Spleen (tissue), 11 donors: Measurements from ENCODE around the gene IL18. TPM values are rescaled to one million over a fixed set of nuclear protein-coding genes. Genes with fewer than 3 reads are reported as not detected.

Experiments
- DNase-seq: peaks from one replicate; pipeline ENCODE4 v3.0.0-alpha.2; 2020
- H3K27ac ChIP-seq, 8 donors: fragments of 200-600 bp; sonication (generic) in 7 of 8; 1 replicate in 4 of 8; 2 replicates in 4 of 8; pipeline versions ENCODE4 v1.5.0 to v1.8.0; 2016 to 2021; ENCODE audit warnings: inconsistent platforms in 4 of 8, mild to moderate bottlenecking in 4 of 8, moderate library complexity in 1 of 8
- H3K27me3 ChIP-seq, 7 donors: fragments of 200-600 bp; sonication (generic) in 6 of 7; replicated peaks in 1 of 7; 1 replicate in 4 of 7; 2 replicates in 3 of 7; pipeline versions ENCODE4 v1.5.0 to v1.8.0; 2016 to 2021; ENCODE audit warnings: inconsistent platforms in 3 of 7, mild to moderate bottlenecking in 1 of 7
- H3K36me3 ChIP-seq, 6 donors: fragments of 200-600 bp; sonication (generic) in 5 of 6; 1 replicate in 4 of 6; 2 replicates in 2 of 6; pipeline versions ENCODE4 v1.5.0 to v1.8.0; 2016 to 2021; ENCODE audit warnings: inconsistent platforms in 2 of 6
- H3K4me1 ChIP-seq, 6 donors: fragments of 200-600 bp; sonication (generic) in 5 of 6; 1 replicate in 3 of 6; 2 replicates in 3 of 6; pipeline versions ENCODE4 v1.5.0 to v1.8.0; 2016 to 2021; ENCODE audit warnings: inconsistent platforms in 3 of 6
- H3K4me3 ChIP-seq, 8 donors: fragments of 200-600 bp; sonication (generic) in 7 of 8; 1 replicate in 4 of 8; 2 replicates in 4 of 8; pipeline versions ENCODE4 v1.5.0 to v1.8.0; 2016 to 2021; ENCODE audit warnings: inconsistent platforms in 4 of 8, mild to moderate bottlenecking in 4 of 8, moderate library complexity in 2 of 8
- H3K9me3 ChIP-seq, 8 donors: fragments of 200-600 bp; sonication (generic) in 7 of 8; 1 replicate in 4 of 8; 2 replicates in 4 of 8; pipeline versions ENCODE4 v1.5.0 to v1.8.0; 2016 to 2021; ENCODE audit warnings: inconsistent platforms in 4 of 8
- POLR2A ChIP-seq, 3 donors: fragments of 450-650 bp; IDR thresholded peaks; one replicate each; pipeline ENCODE4 v1.5.1; 2017; ENCODE audit warnings: antibody characterized with exemption in 3 of 3, mild to moderate bottlenecking in 1 of 3
- POLR2AphosphoS5 ChIP-seq, 3 donors: sonication (generic); formaldehyde crosslinking; IDR thresholded peaks; one replicate each; pipeline ENCODE4 v1.5.1; 2017; ENCODE audit warnings: antibody characterized with exemption in 3 of 3
- WGBS, 5 donors: extraction: QIAGEN DNeasy Blood & Tissue Kit in 3 of 5; methylation state at CpG; one replicate each; pipeline versions ENCODE4 v1.1.5 to v1.1.7; 2013 to 2018; 5-methylcytosine and 5-hydroxymethylcytosine counted together
- intact Hi-C: fragments of 100-400 bp; cut with DNase I; formaldehyde crosslinking; loops from one replicate; pipeline ENCODE4 v1.15.0; 2023; ENCODE audit warnings: low total_unique reads
- polyA plus RNA-seq, 3 donors: library from polyadenylated mRNA; stranded (reverse); fragments of 200-250 nt; gene quantifications; one replicate each; pipeline ENCODE4 v1.2.1, GENCODE V29; 2013
- total RNA-seq, 7 donors: library from RNA; depleted of rRNA in 3 of 7; stranded (reverse); fragments of >200 nt in 3 of 7; fragmentation: NEBNext Ultra II Directional in 4 of 7; extraction: Animal tissue kit (Norgen Biotek cat#: 25700) in 4 of 7; gene quantifications; one replicate each; pipeline versions ENCODE4 v1.1.0 to v1.2.1, GENCODE V29; 2016 to 2021
- TF ChIP-seq, protein P1 (sequence below), 11 experiments: fragments of 200-600 bp in 7 of 11; fragments of 450-650 bp in 4 of 11; sonication (generic) in 4 of 11; IDR thresholded peaks in 8 of 11; conservative IDR thresholded peaks in 3 of 11; 1 replicate in 7 of 11; 2 replicates in 4 of 11; pipeline versions ENCODE4 v1.4.0 to v1.8.0; 2016 to 2021; ENCODE audit warnings: antibody characterized with exemption in 11 of 11, inconsistent platforms in 4 of 11, mild to moderate bottlenecking in 1 of 11
- donor health status: healthy with polysubstance abuse.
- donor health status: DM: no; HTN: no; CAD: no; lungs with moderate emphysema.
- donor health status: DM: no; HTN: no; CAD: no.
- donor health status: Bipolar disorder and iron deficiency.
- donor health status: healthy.
- donor health status: DM: no; HTN: no; CAD: no.
- donor health status: DM: yes; HTN: yes; CAD: no.

IL18 gene
- total and polyA plus RNA-seq, 10 donors: 38.5 to 83.5 (median 62.5) TPM

DNA sequence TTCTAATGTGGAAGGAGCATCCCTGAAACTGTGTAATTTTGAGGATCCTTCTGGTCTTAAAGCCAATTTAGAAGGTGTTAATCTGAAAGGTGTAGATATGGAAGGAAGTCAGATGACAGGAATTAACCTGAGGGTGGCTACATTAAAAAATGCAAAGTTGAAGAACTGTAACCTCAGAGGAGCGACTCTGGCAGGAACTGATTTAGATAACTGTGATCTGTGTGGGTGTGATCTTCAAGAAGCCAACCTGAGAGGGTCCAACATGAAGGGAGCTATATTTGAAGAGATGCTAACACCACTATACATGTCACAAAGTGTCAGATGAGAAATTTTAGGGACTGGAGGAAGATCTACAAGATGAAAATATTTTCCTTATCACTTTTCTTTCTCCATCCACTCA is 19.0 kb upstream of the IL18 start:
- no peak for DNase-seq
- Histone ChIP-seq H3K36me3 (no peaks in the 10 kb centered on the region), H3K4me3 (no peak overlapping the region), H3K9me3 (no peaks in the 10 kb centered on the region), H3K4me1 (peaks cover 0 to 23% (median 16%) of the 10 kb centered on the region in 6 donors), H3K27me3 (no peaks in the 10 kb centered on the region), H3K27ac (no peak overlapping the region)
- TF ChIP-seq POLR2A (IDR thresholded peaks at IDR 0.05) (no peak), POLR2AphosphoS5 (IDR thresholded peaks at IDR 0.05) (no peak)
- TF ChIP-seq, protein P1, sequence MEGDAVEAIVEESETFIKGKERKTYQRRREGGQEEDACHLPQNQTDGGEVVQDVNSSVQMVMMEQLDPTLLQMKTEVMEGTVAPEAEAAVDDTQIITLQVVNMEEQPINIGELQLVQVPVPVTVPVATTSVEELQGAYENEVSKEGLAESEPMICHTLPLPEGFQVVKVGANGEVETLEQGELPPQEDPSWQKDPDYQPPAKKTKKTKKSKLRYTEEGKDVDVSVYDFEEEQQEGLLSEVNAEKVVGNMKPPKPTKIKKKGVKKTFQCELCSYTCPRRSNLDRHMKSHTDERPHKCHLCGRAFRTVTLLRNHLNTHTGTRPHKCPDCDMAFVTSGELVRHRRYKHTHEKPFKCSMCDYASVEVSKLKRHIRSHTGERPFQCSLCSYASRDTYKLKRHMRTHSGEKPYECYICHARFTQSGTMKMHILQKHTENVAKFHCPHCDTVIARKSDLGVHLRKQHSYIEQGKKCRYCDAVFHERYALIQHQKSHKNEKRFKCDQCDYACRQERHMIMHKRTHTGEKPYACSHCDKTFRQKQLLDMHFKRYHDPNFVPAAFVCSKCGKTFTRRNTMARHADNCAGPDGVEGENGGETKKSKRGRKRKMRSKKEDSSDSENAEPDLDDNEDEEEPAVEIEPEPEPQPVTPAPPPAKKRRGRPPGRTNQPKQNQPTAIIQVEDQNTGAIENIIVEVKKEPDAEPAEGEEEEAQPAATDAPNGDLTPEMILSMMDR (IDR thresholded peaks at IDR 0.05 in 8 of 11, conservative IDR thresholded peaks at IDR 0.05 in 3 of 11): no peak
- WGBS, 5 donors: 17 to 39% (median 29%) methylated on average over 1 of the region's 1 CpG
- intact Hi-C loops: no loop called here

GRCh38 chr11:112179601-112180000 is 15.7 kb upstream of the IL18 start:
- TF ChIP-seq, protein P1 (IDR thresholded peaks at IDR 0.05 in 8 of 11, conservative IDR thresholded peaks at IDR 0.05 in 3 of 11): no peak
- TF ChIP-seq POLR2AphosphoS5 (IDR thresholded peaks at IDR 0.05) (no peak), POLR2A (IDR thresholded peaks at IDR 0.05) (no peak)
- no peak for DNase-seq
- Histone ChIP-seq H3K27ac (peak overlapping the region in 2 of 8 donors; percentile 7 to 30), H3K4me1 (peaks cover 6 to 36% (median 24%) of the 10 kb centered on the region in 6 donors), H3K4me3 (no peak overlapping the region), H3K9me3 (no peaks in the 10 kb centered on the region), H3K36me3 (no peaks in the 10 kb centered on the region), H3K27me3 (peaks cover 0 to 4% (median 0%) of the 10 kb centered on the region in 7 donors)
- intact Hi-C loops: no loop called here

DNA sequence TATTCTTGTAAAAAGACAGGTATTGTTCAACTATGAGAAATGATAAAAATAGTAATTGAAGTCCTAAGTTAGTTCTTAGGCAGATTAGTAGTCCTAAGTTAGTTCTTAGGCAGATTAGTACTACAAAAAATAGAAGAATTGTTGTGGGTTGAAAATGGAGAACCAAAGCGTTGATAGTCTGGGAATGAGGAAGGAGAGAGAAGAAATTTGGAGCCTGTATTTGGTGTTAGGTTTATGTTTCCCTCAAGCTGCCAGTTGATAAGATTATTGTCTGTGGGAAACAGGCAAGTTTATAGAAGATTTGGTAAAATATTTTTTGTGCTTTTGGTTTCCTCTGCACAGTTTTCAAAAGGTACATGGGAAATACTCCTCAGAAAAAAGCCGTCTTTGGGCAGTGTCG is 15.0 kb upstream of the IL18 start:
- no peak for DNase-seq
- TF ChIP-seq POLR2A (IDR thresholded peaks at IDR 0.05) (no peak), POLR2AphosphoS5 (IDR thresholded peaks at IDR 0.05) (no peak)
- TF ChIP-seq, protein P1 (IDR thresholded peaks at IDR 0.05 in 8 of 11, conservative IDR thresholded peaks at IDR 0.05 in 3 of 11): no peak
- intact Hi-C loops: no loop called here

GRCh38 chr11:112178428-112178827 is 14.5 kb upstream of the IL18 start:
- Histone ChIP-seq H3K27ac (no peak overlapping the region), H3K4me3 (no peak overlapping the region), H3K27me3 (peaks cover 0 to 4% (median 0%) of the 10 kb centered on the region in 7 donors), H3K4me1 (peaks cover 6 to 36% (median 24%) of the 10 kb centered on the region in 6 donors), H3K36me3 (no peaks in the 10 kb centered on the region), H3K9me3 (no peaks in the 10 kb centered on the region)
- no peak for TF ChIP-seq POLR2A (IDR thresholded peaks at IDR 0.05)
- TF ChIP-seq POLR2AphosphoS5 (IDR thresholded peaks at IDR 0.05): no peak
- TF ChIP-seq, protein P1 (IDR thresholded peaks at IDR 0.05 in 8 of 11, conservative IDR thresholded peaks at IDR 0.05 in 3 of 11): no peak
- 84 to 98% (median 91%) methylated on average over 1 of the region's 1 CpG for WGBS, 5 donors
- no peak for DNase-seq
- intact Hi-C loops: no loop called here

More for the DNA sequence above, 15.0 kb upstream of the IL18 start:
- Histone ChIP-seq H3K4me3 (no peak overlapping the region), H3K27ac (peak overlapping the region in 2 of 8 donors; percentile 7 to 30), H3K27me3 (peaks cover 0 to 4% (median 0%) of the 10 kb centered on the region in 7 donors), H3K9me3 (no peaks in the 10 kb centered on the region), H3K36me3 (no peaks in the 10 kb centered on the region), H3K4me1 (peaks cover 6 to 36% (median 24%) of the 10 kb centered on the region in 6 donors)
- WGBS, 5 donors: 21 to 49% (median 29%) methylated on average over 3 of the region's 3 CpGs
